Endothelial cell of umbilical vein (primary cell): ENCODE data around the gene ZSCAN5A. TPM values are rescaled to one million over a fixed set of nuclear protein-coding genes. Genes with fewer than 3 reads are reported as not detected.

ENCODE experiments used
- BruUV-seq: library from RNA; stranded (reverse); fragments of 400-500 nt; replicated peaks from 2 replicates; lab custom pipeline; 2021; lab: Mats Ljungman, UMichigan
- CTCF ChIA-PET: fragments of 300-600, 350-600 bp; sonication (Branson Sonifier 250); formaldehyde crosslinking; loops from one replicate; lab custom pipeline; 2021; ENCODE audit warnings: antibody characterized with exemption, inconsistent platforms; lab: Charles Lee
- POLR2A ChIA-PET: fragments of 300-600, 350-600 bp; sonication (Branson Sonifier 250); formaldehyde crosslinking; loops from one replicate; lab custom pipeline; 2021; ENCODE audit warnings: antibody characterized with exemption, inconsistent platforms; lab: Charles Lee
- DNase-seq: peaks from one replicate; pipeline ENCODE4 v3.0.0-alpha.2; 2011; ENCODE audit warnings: low read depth, low spot score
- FAIRE-seq: peaks from 2 replicates; lab custom pipeline; 2011; peaks lifted over from hg19 to GRCh38; lab: Jason Lieb, UNC
- H2AFZ ChIP-seq: 2 replicates; pipeline ENCODE4 v1.6.0; 2012; ENCODE audit warnings: low read depth, low read length, control low read depth, inconsistent platforms
- H3K27ac ChIP-seq: 2 replicates; pipeline ENCODE4 v1.5.1; 2011; ENCODE audit warnings: low read depth, mild to moderate bottlenecking, control low read depth, low read length, moderate library complexity; ENCODE audit not compliant: insufficient read depth
- H3K27me3 ChIP-seq, 2 experiments: 2 replicates each; pipeline versions ENCODE4 v1.6.0 to v1.6.1; 2011; ENCODE audit warnings: low read length in 2 of 2, mixed read lengths in 1 of 2; ENCODE audit not compliant: control insufficient read depth in 2 of 2, insufficient read depth in 2 of 2
- H3K36me3 ChIP-seq, 2 experiments: 2 replicates in 1 of 2; 3 replicates in 1 of 2; pipeline ENCODE4 v1.5.1; 2011; ENCODE audit warnings: low read length in 2 of 2, mild to moderate bottlenecking in 1 of 2, moderate library complexity in 1 of 2; ENCODE audit not compliant: control insufficient read depth in 2 of 2, insufficient read depth in 2 of 2; ENCODE audit errors: extremely low read depth in 1 of 2
- H3K4me1 ChIP-seq: 3 replicates; pipeline ENCODE4 v1.5.1; 2011; ENCODE audit warnings: mild to moderate bottlenecking, low read length; ENCODE audit not compliant: control insufficient read depth, insufficient read depth; ENCODE audit errors: extremely low read depth
- H3K4me2 ChIP-seq: 2 replicates; pipeline ENCODE4 v1.6.1; 2011; ENCODE audit warnings: low read length, control low read depth, mixed read lengths; ENCODE audit not compliant: insufficient read depth
- H3K4me3 ChIP-seq, 3 experiments: fragments of 200-600 bp in 1 of 3; sonication (generic), shearing (Covaris generic) in 1 of 3; replicated peaks in 1 of 3; 2 replicates each; pipeline ENCODE4 v1.5.1; 2011 to 2016; ENCODE audit warnings: control low read depth in 3 of 3, low read length in 3 of 3, mild to moderate bottlenecking in 2 of 3, inconsistent platforms in 1 of 3, low read depth in 1 of 3, moderate library complexity in 1 of 3; ENCODE audit not compliant: insufficient read depth in 1 of 3
- H3K79me2 ChIP-seq: 2 replicates; pipeline ENCODE4 v1.6.0; 2012; ENCODE audit warnings: low read length, inconsistent platforms; ENCODE audit not compliant: control insufficient read depth, insufficient read depth
- H3K9ac ChIP-seq: replicated peaks from 2 replicates; pipeline ENCODE3; 2011; ENCODE audit warnings: low read length, control low read depth; ENCODE audit not compliant: insufficient read depth; ENCODE audit errors: extremely low read depth
- H3K9me1 ChIP-seq: replicated peaks from 3 replicates; pipeline ENCODE4 v1.6.0; 2011; ENCODE audit warnings: mild to moderate bottlenecking, low read length; ENCODE audit not compliant: control insufficient read depth, insufficient read depth; ENCODE audit errors: extremely low read depth
- H3K9me3 ChIP-seq: replicated peaks from 2 replicates; pipeline ENCODE4 v1.5.1; 2012; ENCODE audit warnings: low read length, inconsistent platforms; ENCODE audit not compliant: control insufficient read depth, insufficient read depth
- H4K20me1 ChIP-seq: replicated peaks from 2 replicates; pipeline ENCODE3; 2011; ENCODE audit warnings: mild to moderate bottlenecking, low read length; ENCODE audit not compliant: control insufficient read depth, insufficient read depth; ENCODE audit errors: extremely low read depth
- CTCF ChIP-seq, 2 donors: IDR thresholded peaks; 1 replicate in 1 of 2; 2 replicates in 1 of 2; pipeline ENCODE4 v1.5.1; 2011; ENCODE audit warnings: low read length in 2 of 2, mild to moderate bottlenecking in 2 of 2, moderate library complexity in 2 of 2, control low read depth in 1 of 2, inconsistent platforms in 1 of 2, low read depth in 1 of 2; ENCODE audit not compliant: insufficient read depth in 1 of 2; ENCODE audit errors: extremely low read depth in 1 of 2
- EZH2 ChIP-seq: IDR thresholded peaks from 2 replicates; pipeline ENCODE4 v1.6.1; 2012; ENCODE audit warnings: borderline replicate concordance, low read depth, mild to moderate bottlenecking, moderate library complexity, low read length, inconsistent platforms; ENCODE audit not compliant: severe bottlenecking
- FOS ChIP-seq: IDR thresholded peaks from 2 replicates; pipeline ENCODE4 v1.6.1; 2011; ENCODE audit warnings: mild to moderate bottlenecking, low read length, moderate library complexity, borderline replicate concordance; ENCODE audit not compliant: insufficient read depth
- GATA2 ChIP-seq: IDR thresholded peaks from 2 replicates; pipeline ENCODE4 v1.7.0; 2011; ENCODE audit warnings: low read depth, mild to moderate bottlenecking, moderate library complexity, mixed read lengths, low read length; ENCODE audit not compliant: insufficient read length, insufficient read depth
- JUN ChIP-seq: IDR thresholded peaks from 2 replicates; pipeline ENCODE4 v1.6.1; 2011; ENCODE audit warnings: borderline replicate concordance, low read depth; ENCODE audit not compliant: insufficient read length, insufficient read depth
- MAX ChIP-seq: IDR thresholded peaks from 2 replicates; pipeline ENCODE4 v1.6.1; 2011; ENCODE audit not compliant: insufficient read depth, insufficient read length
- MYC ChIP-seq: IDR thresholded peaks from one replicate; pipeline ENCODE4 v1.6.1; 2011; ENCODE audit warnings: mild to moderate bottlenecking, low read depth, low read length
- POLR2A ChIP-seq: IDR thresholded peaks from 2 replicates; pipeline ENCODE4 v1.6.1; 2012; ENCODE audit warnings: low read depth, mild to moderate bottlenecking, control low read depth, low read length
- POLR2AphosphoS5 ChIP-seq: IDR thresholded peaks from 2 replicates; pipeline ENCODE4 v1.6.1; 2012; ENCODE audit warnings: low read depth, mild to moderate bottlenecking, control low read depth, low read length, moderate library complexity; ENCODE audit not compliant: insufficient read depth
- dilution Hi-C: fragments of 300-500 bp; cut with MboI; formaldehyde crosslinking; loops from one replicate; pipeline ENCODE4 v1.15.0; 2019; ENCODE audit warnings: low sequenced_read_pairs; ENCODE audit not compliant: extremely low pct_ligation_motif_present
- intact Hi-C: fragments of 100-400 bp; cut with micrococcal nuclease; formaldehyde crosslinking; loops from one replicate; pipeline ENCODE4 v1.10.0; 2022
- polyA plus RNA-seq, 4 experiments: library from polyadenylated mRNA; depleted of rRNA in 3 of 4; stranded (reverse) in 3 of 4; unstranded in 1 of 4; fragments of >200 nt; gene quantifications; 2 replicates each; pipeline versions ENCODE4 v1.2.1 to v1.2.3, GENCODE V29; 2011 to 2012; ENCODE audit warnings: missing spikeins in 1 of 4
- total RNA-seq: library from RNA; stranded (reverse); gene quantifications from 2 replicates; pipeline ENCODE4 v1.2.3, GENCODE V29; 2021

ZSCAN5A gene
- total and polyA plus RNA-seq, 2 donors (not counting 3 experiments of a cell fraction or from before 2014, with no cell fraction given), result 5.1 to 12.2 TPM

DNA sequence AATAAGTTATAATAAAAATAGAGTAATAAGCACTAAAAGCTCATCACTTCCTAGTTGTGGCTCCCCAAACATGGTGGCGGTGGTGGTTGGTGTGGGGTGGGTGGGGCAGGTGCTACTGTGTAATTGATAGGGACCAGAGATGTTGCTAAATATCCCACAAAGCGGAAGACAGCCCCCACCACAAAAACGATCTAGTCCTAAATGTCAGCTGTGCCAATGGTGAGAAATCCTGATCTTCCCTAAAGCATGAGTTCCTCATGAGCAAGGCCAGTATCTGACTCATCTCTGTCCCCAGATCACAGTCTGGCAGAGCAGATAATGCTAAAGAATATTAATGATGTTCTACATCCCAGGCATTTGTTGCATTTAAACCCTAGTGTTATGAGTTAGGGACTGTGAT, 44.0 kb downstream of the ZSCAN5A start:
- dilution Hi-C loops, result no loop called here
- FAIRE-seq (no peak), DNase-seq (no peak)

More for the DNA sequence above, 44.0 kb downstream of the ZSCAN5A start:
- no peaks in the 10 kb centered on the region for H3K9me3 ChIP-seq
- no peak overlapping the region for H3K9ac ChIP-seq
- H3K27me3 ChIP-seq, result no peaks in the 10 kb centered on the region
- intact Hi-C loops, result no loop called here
- BruUV-seq, result no TSS peak
- H4K20me1 ChIP-seq, result no peaks in the 10 kb centered on the region
- H3K36me3 ChIP-seq, result no peaks in the 10 kb centered on the region
- no peak overlapping the region for H3K4me2 ChIP-seq
- no peak overlapping the region for H3K27ac ChIP-seq
- H3K4me1 ChIP-seq, result peaks cover 27% of the 10 kb centered on the region
- H2AFZ ChIP-seq, result no peak overlapping the region
- CTCF ChIA-PET, result interaction anchor here (0.6 to 6.0 kb wide), 7 partner anchors 9 to 1150 kb away, joined by 3 to 70 read pairs (median 6); no protein-coding TSS in a partner anchor
- no peak for TF ChIP-seq POLR2A
- TF ChIP-seq CTCF (IDR thresholded peaks at IDR 0.05; ENCODE audit: extremely low read depth in 1 of 2, insufficient read depth in 1 of 2, low read depth in 1 of 2, low read length in 2 of 2), result no peak
- TF ChIP-seq MYC, result no peak
- TF ChIP-seq GATA2, result no peak
- no peak for TF ChIP-seq FOS
- TF ChIP-seq MAX, result no peak
- TF ChIP-seq JUN, result no peak
- no peak for TF ChIP-seq POLR2AphosphoS5
- no peak for TF ChIP-seq EZH2
- POLR2A ChIA-PET, result no interaction called here
- no peaks in the 10 kb centered on the region for H3K79me2 ChIP-seq
- H3K4me3 ChIP-seq, result no peak overlapping the region
- no peaks in the 10 kb centered on the region for H3K9me1 ChIP-seq
